CD4-positive, alpha-beta T cell treated with Interleukin-6 at 100 ng/mL for 8 hours (primary cell): ENCODE measurements around the gene DAD1.
"Not testable (repeated sequence)": the region's sequence is repeated elsewhere in the genome, so short reads cannot be mapped to it uniquely, and the experiment has no call there.

ENCODE experiments used
- DNase-seq: peaks from one replicate; pipeline ENCODE4 v3.0.0-alpha.2; 2020; ENCODE audit warnings: mixed read lengths, low spot score

The DAD1 gene

GRCh38 chr14:22589096-22589839 is at the start of gene DAD1:
Gene DAD1 (minus strand): TSS chr14:22589224. CDS start chr14:22589157, 67 bp downstream.
- peak; percentile 99 for DNase-seq

- DNase-seq: not testable (repeated sequence)
Observed at GRCh38 chr14:22635980-22636379, 47.0 kb upstream of the DAD1 start.

- no peak for DNase-seq
Observed at GRCh38 chr14:22634233-22634900, 45.3 kb upstream of the DAD1 start.

- no peak for DNase-seq
Observed at GRCh38 chr14:22630486-22630885, 41.5 kb upstream of the DAD1 start.

- DNase-seq: no peak
Observed at GRCh38 chr14:22630066-22630465, 41.0 kb upstream of the DAD1 start.

- DNase-seq: no peak
Observed at GRCh38 chr14:22629361-22629760, 40.3 kb upstream of the DAD1 start.

GRCh38 chr14:22627506-22628263 is 38.7 kb upstream of the DAD1 start:
- DNase-seq: no peak

- no peak for DNase-seq
Observed at GRCh38 chr14:22626590-22626989, 37.6 kb upstream of the DAD1 start.

GRCh38 chr14:22623047-22623446 is 34.0 kb upstream of the DAD1 start:
- DNase-seq: no peak

GRCh38 chr14:22622255-22622654 is 33.2 kb upstream of the DAD1 start:
- DNase-seq: no peak

- not testable (repeated sequence) for DNase-seq
Observed at GRCh38 chr14:22615765-22616164, 26.7 kb upstream of the DAD1 start.

GRCh38 chr14:22614240-22614799 is 25.3 kb upstream of the DAD1 start:
- no peak for DNase-seq

- DNase-seq: no peak
Observed at GRCh38 chr14:22613736-22614239, 24.8 kb upstream of the DAD1 start.

- no peak for DNase-seq
Observed at GRCh38 chr14:22613106-22613695, 24.2 kb upstream of the DAD1 start.

- DNase-seq: no peak
Observed at GRCh38 chr14:22610931-22611330, 21.9 kb upstream of the DAD1 start.

GRCh38 chr14:22607291-22607690 is 18.3 kb upstream of the DAD1 start:
- no peak for DNase-seq

- no peak for DNase-seq
Observed at GRCh38 chr14:22606380-22606779, 17.4 kb upstream of the DAD1 start.

- DNase-seq: no peak
Observed at GRCh38 chr14:22602862-22603261, 13.8 kb upstream of the DAD1 start.

- DNase-seq: no peak
Observed at GRCh38 chr14:22601996-22602395, 13.0 kb upstream of the DAD1 start.

GRCh38 chr14:22601456-22601855 is 12.4 kb upstream of the DAD1 start:
- no peak for DNase-seq

- DNase-seq: no peak
Observed at GRCh38 chr14:22600027-22600426, 11.0 kb upstream of the DAD1 start.

- DNase-seq: no peak
Observed at GRCh38 chr14:22599349-22599748, 10.3 kb upstream of the DAD1 start.
